DOHH2 (cell line): Measurements from ENCODE around the gene PSD4.

Experiments used
- H3F3A ChIP-seq: fragments of 200-600 bp; sonication (generic), shearing (Covaris generic); 2 replicates; pipeline ENCODE4 v1.6.0; 2016; ENCODE audit warnings: antibody characterized with exemption, mild to moderate bottlenecking; ENCODE audit not compliant: control insufficient read depth, insufficient read depth
- H3K27ac ChIP-seq: fragments of 200-600 bp; sonication (generic); 2 replicates; pipeline ENCODE4 v1.5.1; 2014; ENCODE audit warnings: low read depth, mild to moderate bottlenecking, low read length, moderate library complexity
- H3K27me3 ChIP-seq: fragments of 200-600 bp; sonication (generic); 2 replicates; pipeline ENCODE4 v1.6.1; 2014; ENCODE audit warnings: mild to moderate bottlenecking, low read length, mixed read lengths; ENCODE audit not compliant: control insufficient read depth
- H3K36me3 ChIP-seq: fragments of 200-600 bp; sonication (generic); 2 replicates; pipeline ENCODE4 v1.6.1; 2014; ENCODE audit warnings: mild to moderate bottlenecking, low read length, moderate library complexity, mixed read lengths; ENCODE audit not compliant: control insufficient read depth
- H3K4me1 ChIP-seq: fragments of 200-600 bp; sonication (generic); 2 replicates; pipeline ENCODE4 v1.6.1; 2014; ENCODE audit warnings: mild to moderate bottlenecking, low read length, mixed read lengths; ENCODE audit not compliant: control insufficient read depth
- H3K4me2 ChIP-seq: fragments of 200-600 bp; sonication (generic); 2 replicates; pipeline ENCODE4 v1.6.0; 2014; ENCODE audit warnings: mild to moderate bottlenecking, low read length, moderate library complexity
- H3K4me3 ChIP-seq: fragments of 200-600 bp; sonication (generic); 2 replicates; pipeline ENCODE4 v1.5.1; 2014; ENCODE audit warnings: mild to moderate bottlenecking, low read length, mixed read lengths
- H3K79me2 ChIP-seq: fragments of 200-600 bp; sonication (generic); 2 replicates; pipeline ENCODE4 v1.6.1; 2014; ENCODE audit warnings: mild to moderate bottlenecking, low read length, mixed read lengths; ENCODE audit not compliant: control insufficient read depth
- H3K9me2 ChIP-seq: fragments of 200-600 bp; sonication (generic); replicated peaks from 2 replicates; pipeline ENCODE4 v1.6.1; 2014; ENCODE audit warnings: mild to moderate bottlenecking, low read length, mixed read lengths; ENCODE audit not compliant: control insufficient read depth
- H3K9me3 ChIP-seq: fragments of 200-600 bp; sonication (generic); 2 replicates; pipeline ENCODE4 v1.6.1; 2014; ENCODE audit warnings: antibody characterized with exemption, low read length, mixed read lengths; ENCODE audit not compliant: control insufficient read depth, insufficient read depth
- H4K20me1 ChIP-seq: fragments of 200-600 bp; sonication (generic); 2 replicates; pipeline ENCODE4 v1.6.0; 2014; ENCODE audit warnings: low read depth, mild to moderate bottlenecking, antibody characterized with exemption, low read length, moderate library complexity; ENCODE audit not compliant: control insufficient read depth, insufficient read depth
- CTCF ChIP-seq: fragments of 200-600 bp; sonication (generic); IDR thresholded peaks from one replicate; pipeline ENCODE4 v1.5.1; 2014; ENCODE audit warnings: antibody characterized with exemption, mild to moderate bottlenecking, low read depth, low read length; ENCODE audit not compliant: poor library complexity, severe bottlenecking
- EZH2phosphoT487 ChIP-seq: fragments of 200-600 bp; sonication (generic); IDR thresholded peaks from 2 replicates; pipeline ENCODE4 v1.6.1; 2017; ENCODE audit warnings: borderline replicate concordance, mild to moderate bottlenecking, antibody characterized with exemption, low read length, moderate library complexity, mixed read lengths

Gene PSD4

GRCh38 chr2:113201496-113202304 is 27.9 kb downstream of the PSD4 start:
- Histone ChIP-seq H3K4me2 (no peak overlapping the region), H3K9me2 (no peaks in the 10 kb centered on the region), H3K27ac (no peak overlapping the region), H3K9me3 (no peaks in the 10 kb centered on the region), H3K4me1 (peaks cover 34% of the 10 kb centered on the region), H3K4me3 (no peak overlapping the region), H3K36me3 (peaks cover 71% of the 10 kb centered on the region), H3K27me3 (no peaks in the 10 kb centered on the region), H4K20me1 (no peaks in the 10 kb centered on the region), H3F3A (peaks cover 7% of the 10 kb centered on the region; the same call in 1 of the 2 replicates), H3K79me2 (peaks cover 3% of the 10 kb centered on the region)
- TF ChIP-seq EZH2phosphoT487 (no peak), CTCF (no peak)

GRCh38 chr2:113202305-113203216 is 28.8 kb downstream of the PSD4 start:
- no peak overlapping the region for H3K4me3 ChIP-seq
- H3K9me2 ChIP-seq = no peaks in the 10 kb centered on the region

GRCh38 chr2:113203217-113203530 is 29.4 kb downstream of the PSD4 start:
- H3K27ac ChIP-seq = no peak overlapping the region
- peaks cover 3% of the 10 kb centered on the region for H3K79me2 ChIP-seq
- no peak overlapping the region for H3K4me2 ChIP-seq
- peaks cover 7% of the 10 kb centered on the region; the same call in 1 of the 2 replicates for H3F3A ChIP-seq
- no peaks in the 10 kb centered on the region for H3K9me2 ChIP-seq
- H3K27me3 ChIP-seq = no peaks in the 10 kb centered on the region
- H3K9me3 ChIP-seq = no peaks in the 10 kb centered on the region
- peaks cover 56% of the 10 kb centered on the region for H3K36me3 ChIP-seq
- peaks cover 34% of the 10 kb centered on the region for H3K4me1 ChIP-seq
- TF ChIP-seq CTCF = no peak
- no peak for TF ChIP-seq EZH2phosphoT487
- no peaks in the 10 kb centered on the region for H4K20me1 ChIP-seq
- H3K4me3 ChIP-seq = no peak overlapping the region

More at GRCh38 chr2:113202305-113203216, 28.8 kb downstream of the PSD4 start:
- peaks cover 7% of the 10 kb centered on the region; the same call in 1 of the 2 replicates for H3F3A ChIP-seq
- H3K27ac ChIP-seq = 0 out of 2 replicates have a peak overlapping the region, but pooled peaks have one; percentile 15
- H3K27me3 ChIP-seq = no peaks in the 10 kb centered on the region
- no peaks in the 10 kb centered on the region for H4K20me1 ChIP-seq
- peaks cover 62% of the 10 kb centered on the region for H3K36me3 ChIP-seq
- H3K9me3 ChIP-seq = no peaks in the 10 kb centered on the region
- H3K79me2 ChIP-seq = peaks cover 3% of the 10 kb centered on the region
- 0 out of 2 replicates have a peak overlapping the region, but pooled peaks have one; percentile 20 for H3K4me2 ChIP-seq
- H3K4me1 ChIP-seq = peaks cover 34% of the 10 kb centered on the region
- TF ChIP-seq EZH2phosphoT487 (no peak), CTCF (no peak)
